Endothelial cell of umbilical vein (primary cell): ENCODE data around the gene C1orf210. TPM values are rescaled to one million over a fixed set of nuclear protein-coding genes. Genes with fewer than 3 reads are reported as not detected.

Experiments
- BruUV-seq: library from RNA; stranded (reverse); fragments of 400-500 nt; replicated peaks from 2 replicates; lab custom pipeline; 2021; lab: Mats Ljungman, UMichigan
- CTCF ChIA-PET: fragments of 300-600, 350-600 bp; sonication (Branson Sonifier 250); formaldehyde crosslinking; loops from one replicate; lab custom pipeline; 2021; ENCODE audit warnings: antibody characterized with exemption, inconsistent platforms; lab: Charles Lee
- POLR2A ChIA-PET: fragments of 300-600, 350-600 bp; sonication (Branson Sonifier 250); formaldehyde crosslinking; loops from one replicate; lab custom pipeline; 2021; ENCODE audit warnings: antibody characterized with exemption, inconsistent platforms; lab: Charles Lee
- DNase-seq: peaks from one replicate; pipeline ENCODE4 v3.0.0-alpha.2; 2011; ENCODE audit warnings: low read depth, low spot score
- FAIRE-seq: peaks from 2 replicates; lab custom pipeline; 2011; peaks lifted over from hg19 to GRCh38; lab: Jason Lieb, UNC
- H2AFZ ChIP-seq: 2 replicates; pipeline ENCODE4 v1.6.0; 2012; ENCODE audit warnings: low read depth, low read length, control low read depth, inconsistent platforms
- H3K27ac ChIP-seq: 2 replicates; pipeline ENCODE4 v1.5.1; 2011; ENCODE audit warnings: low read depth, mild to moderate bottlenecking, control low read depth, low read length, moderate library complexity; ENCODE audit not compliant: insufficient read depth
- H3K27me3 ChIP-seq, 2 experiments: 2 replicates each; pipeline versions ENCODE4 v1.6.0 to v1.6.1; 2011; ENCODE audit warnings: low read length in 2 of 2, mixed read lengths in 1 of 2; ENCODE audit not compliant: control insufficient read depth in 2 of 2, insufficient read depth in 2 of 2
- H3K36me3 ChIP-seq, 2 experiments: 2 replicates in 1 of 2; 3 replicates in 1 of 2; pipeline ENCODE4 v1.5.1; 2011; ENCODE audit warnings: low read length in 2 of 2, mild to moderate bottlenecking in 1 of 2, moderate library complexity in 1 of 2; ENCODE audit not compliant: control insufficient read depth in 2 of 2, insufficient read depth in 2 of 2; ENCODE audit errors: extremely low read depth in 1 of 2
- H3K4me1 ChIP-seq: 3 replicates; pipeline ENCODE4 v1.5.1; 2011; ENCODE audit warnings: mild to moderate bottlenecking, low read length; ENCODE audit not compliant: control insufficient read depth, insufficient read depth; ENCODE audit errors: extremely low read depth
- H3K4me2 ChIP-seq: 2 replicates; pipeline ENCODE4 v1.6.1; 2011; ENCODE audit warnings: low read length, control low read depth, mixed read lengths; ENCODE audit not compliant: insufficient read depth
- H3K4me3 ChIP-seq, 3 experiments: fragments of 200-600 bp in 1 of 3; sonication (generic), shearing (Covaris generic) in 1 of 3; replicated peaks in 1 of 3; 2 replicates each; pipeline ENCODE4 v1.5.1; 2011 to 2016; ENCODE audit warnings: control low read depth in 3 of 3, low read length in 3 of 3, mild to moderate bottlenecking in 2 of 3, inconsistent platforms in 1 of 3, low read depth in 1 of 3, moderate library complexity in 1 of 3; ENCODE audit not compliant: insufficient read depth in 1 of 3
- H3K79me2 ChIP-seq: 2 replicates; pipeline ENCODE4 v1.6.0; 2012; ENCODE audit warnings: low read length, inconsistent platforms; ENCODE audit not compliant: control insufficient read depth, insufficient read depth
- H3K9ac ChIP-seq: replicated peaks from 2 replicates; pipeline ENCODE3; 2011; ENCODE audit warnings: low read length, control low read depth; ENCODE audit not compliant: insufficient read depth; ENCODE audit errors: extremely low read depth
- H3K9me1 ChIP-seq: replicated peaks from 3 replicates; pipeline ENCODE4 v1.6.0; 2011; ENCODE audit warnings: mild to moderate bottlenecking, low read length; ENCODE audit not compliant: control insufficient read depth, insufficient read depth; ENCODE audit errors: extremely low read depth
- H3K9me3 ChIP-seq: replicated peaks from 2 replicates; pipeline ENCODE4 v1.5.1; 2012; ENCODE audit warnings: low read length, inconsistent platforms; ENCODE audit not compliant: control insufficient read depth, insufficient read depth
- H4K20me1 ChIP-seq: replicated peaks from 2 replicates; pipeline ENCODE3; 2011; ENCODE audit warnings: mild to moderate bottlenecking, low read length; ENCODE audit not compliant: control insufficient read depth, insufficient read depth; ENCODE audit errors: extremely low read depth
- CTCF ChIP-seq, 2 donors: IDR thresholded peaks; 1 replicate in 1 of 2; 2 replicates in 1 of 2; pipeline ENCODE4 v1.5.1; 2011; ENCODE audit warnings: low read length in 2 of 2, mild to moderate bottlenecking in 2 of 2, moderate library complexity in 2 of 2, control low read depth in 1 of 2, inconsistent platforms in 1 of 2, low read depth in 1 of 2; ENCODE audit not compliant: insufficient read depth in 1 of 2; ENCODE audit errors: extremely low read depth in 1 of 2
- EZH2 ChIP-seq: IDR thresholded peaks from 2 replicates; pipeline ENCODE4 v1.6.1; 2012; ENCODE audit warnings: borderline replicate concordance, low read depth, mild to moderate bottlenecking, moderate library complexity, low read length, inconsistent platforms; ENCODE audit not compliant: severe bottlenecking
- FOS ChIP-seq: IDR thresholded peaks from 2 replicates; pipeline ENCODE4 v1.6.1; 2011; ENCODE audit warnings: mild to moderate bottlenecking, low read length, moderate library complexity, borderline replicate concordance; ENCODE audit not compliant: insufficient read depth
- GATA2 ChIP-seq: IDR thresholded peaks from 2 replicates; pipeline ENCODE4 v1.7.0; 2011; ENCODE audit warnings: low read depth, mild to moderate bottlenecking, moderate library complexity, mixed read lengths, low read length; ENCODE audit not compliant: insufficient read length, insufficient read depth
- JUN ChIP-seq: IDR thresholded peaks from 2 replicates; pipeline ENCODE4 v1.6.1; 2011; ENCODE audit warnings: borderline replicate concordance, low read depth; ENCODE audit not compliant: insufficient read length, insufficient read depth
- MAX ChIP-seq: IDR thresholded peaks from 2 replicates; pipeline ENCODE4 v1.6.1; 2011; ENCODE audit not compliant: insufficient read depth, insufficient read length
- MYC ChIP-seq: IDR thresholded peaks from one replicate; pipeline ENCODE4 v1.6.1; 2011; ENCODE audit warnings: mild to moderate bottlenecking, low read depth, low read length
- POLR2A ChIP-seq: IDR thresholded peaks from 2 replicates; pipeline ENCODE4 v1.6.1; 2012; ENCODE audit warnings: low read depth, mild to moderate bottlenecking, control low read depth, low read length
- POLR2AphosphoS5 ChIP-seq: IDR thresholded peaks from 2 replicates; pipeline ENCODE4 v1.6.1; 2012; ENCODE audit warnings: low read depth, mild to moderate bottlenecking, control low read depth, low read length, moderate library complexity; ENCODE audit not compliant: insufficient read depth
- dilution Hi-C: fragments of 300-500 bp; cut with MboI; formaldehyde crosslinking; loops from one replicate; pipeline ENCODE4 v1.15.0; 2019; ENCODE audit warnings: low sequenced_read_pairs; ENCODE audit not compliant: extremely low pct_ligation_motif_present
- intact Hi-C: fragments of 100-400 bp; cut with micrococcal nuclease; formaldehyde crosslinking; loops from one replicate; pipeline ENCODE4 v1.10.0; 2022
- polyA plus RNA-seq, 4 experiments: library from polyadenylated mRNA; depleted of rRNA in 3 of 4; stranded (reverse) in 3 of 4; unstranded in 1 of 4; fragments of >200 nt; gene quantifications; 2 replicates each; pipeline versions ENCODE4 v1.2.1 to v1.2.3, GENCODE V29; 2011 to 2012; ENCODE audit warnings: missing spikeins in 1 of 4
- total RNA-seq: library from RNA; stranded (reverse); gene quantifications from 2 replicates; pipeline ENCODE4 v1.2.3, GENCODE V29; 2021

The C1orf210 gene
- total and polyA plus RNA-seq, 2 donors (not counting 3 experiments of a cell fraction or from before 2014, with no cell fraction given), result not detected

- H3K9me1 ChIP-seq, result no peaks in the 10 kb centered on the region
- H3K4me1 ChIP-seq, result peaks cover 3% of the 10 kb centered on the region
- no peaks in the 10 kb centered on the region for H3K79me2 ChIP-seq
- no peak overlapping the region for H3K4me3 ChIP-seq
- no peak overlapping the region for H3K27ac ChIP-seq
- H3K27me3 ChIP-seq, result no peaks in the 10 kb centered on the region
- TF ChIP-seq POLR2A (no peak), CTCF (IDR thresholded peaks at IDR 0.05; ENCODE audit: extremely low read depth in 1 of 2, insufficient read depth in 1 of 2, low read depth in 1 of 2, low read length in 2 of 2) (no peak), MAX (no peak), FOS (no peak), GATA2 (no peak), EZH2 (no peak), MYC (no peak), JUN (no peak), POLR2AphosphoS5 (no peak)
- intact Hi-C loops, result no loop called here
- H2AFZ ChIP-seq, result no peak overlapping the region
- dilution Hi-C loops, result no loop called here
- no peaks in the 10 kb centered on the region for H4K20me1 ChIP-seq
- no peak for DNase-seq
- H3K4me2 ChIP-seq, result no peak overlapping the region
- H3K9me3 ChIP-seq, result no peaks in the 10 kb centered on the region
- POLR2A ChIA-PET, result no interaction called here
- BruUV-seq, result no TSS peak
- CTCF ChIA-PET, result interaction anchor here (1.6 kb wide), 1 partner anchor 106 kb away, joined by 4 read pairs; no protein-coding TSS in a partner anchor
- H3K9ac ChIP-seq, result no peak overlapping the region
- FAIRE-seq, result no peak
- no peaks in the 10 kb centered on the region for H3K36me3 ChIP-seq
Observed at GRCh38 chr1:43276673-43277072, 8.7 kb downstream of the C1orf210 start.
